Spinal cord (tissue), 10 donors: ENCODE results near the gene SNX13. TPM values are rescaled to one million over a fixed set of nuclear protein-coding genes. Genes with fewer than 3 reads are reported as not detected.

Source experiments
- DNase-seq, 6 donors: peaks; one replicate each; pipeline versions ENCODE4 v3.0.0 to v3.0.0-alpha.2; 2013 to 2015; ENCODE audit warnings: low spot score in 6 of 6, low read depth in 4 of 6
- H3K27ac ChIP-seq: one replicate; pipeline ENCODE4 v1.5.1; 2013; ENCODE audit warnings: low read depth, low read length, control low read depth
- H3K27me3 ChIP-seq: one replicate; pipeline ENCODE4 v1.6.1; 2013; ENCODE audit warnings: low read length; ENCODE audit not compliant: control insufficient read depth, insufficient read depth
- H3K36me3 ChIP-seq: one replicate; pipeline ENCODE4 v1.6.1; 2013; ENCODE audit warnings: low read length; ENCODE audit not compliant: control insufficient read depth, insufficient read depth
- H3K4me1 ChIP-seq: one replicate; pipeline ENCODE4 v1.6.1; 2013; ENCODE audit warnings: low read length; ENCODE audit not compliant: control insufficient read depth, insufficient read depth
- H3K4me3 ChIP-seq: one replicate; pipeline ENCODE4 v1.5.1; 2013; ENCODE audit warnings: low read depth, low read length, control low read depth
- H3K9me3 ChIP-seq: one replicate; pipeline ENCODE4 v1.6.1; 2013; ENCODE audit warnings: low read length; ENCODE audit not compliant: control insufficient read depth, insufficient read depth
- WGBS: methylation state at CpG from one replicate; pipeline ENCODE4 v1.1.5; 2013; ENCODE audit warnings: missing lambda C conversion rate; ENCODE audit not compliant: insufficient coverage; 5-methylcytosine and 5-hydroxymethylcytosine counted together
- polyA plus RNA-seq, 2 donors: library from polyadenylated mRNA; unstranded; fragments of 120-200 nt; gene quantifications; one replicate each; pipeline ENCODE4 v1.2.1, GENCODE V29; 2013; ENCODE audit not compliant: insufficient read length in 2 of 2
- total RNA-seq, 2 donors: library from RNA; depleted of rRNA in 1 of 2; stranded (reverse); fragments of 120-200 nt in 1 of 2; fragments of >200 nt in 1 of 2; gene quantifications; one replicate each; pipeline versions ENCODE4 v1.2.3 to v1.2.4, GENCODE V29; 2013 to 2014
- donor health status: healthy.

Gene SNX13
- total and polyA plus RNA-seq, 4 donors, result 27.9 to 97.6 (median 56.7) TPM

- H3K27me3 ChIP-seq, result no peaks in the 10 kb centered on the region
- H3K9me3 ChIP-seq, result peaks cover 4% of the 10 kb centered on the region
- no peaks in the 10 kb centered on the region for H3K4me1 ChIP-seq
- H3K36me3 ChIP-seq, result peaks cover 9% of the 10 kb centered on the region
- no CpG with 5 or more reads among the region's 2 CpGs for WGBS
- peak in 1 of 6 donors; percentile 16 for DNase-seq
- no peak overlapping the region for H3K27ac ChIP-seq
- H3K4me3 ChIP-seq, result no peak overlapping the region
Measured at GRCh38 chr7:17870406-17870805, 69.9 kb downstream of the SNX13 start.

DNA sequence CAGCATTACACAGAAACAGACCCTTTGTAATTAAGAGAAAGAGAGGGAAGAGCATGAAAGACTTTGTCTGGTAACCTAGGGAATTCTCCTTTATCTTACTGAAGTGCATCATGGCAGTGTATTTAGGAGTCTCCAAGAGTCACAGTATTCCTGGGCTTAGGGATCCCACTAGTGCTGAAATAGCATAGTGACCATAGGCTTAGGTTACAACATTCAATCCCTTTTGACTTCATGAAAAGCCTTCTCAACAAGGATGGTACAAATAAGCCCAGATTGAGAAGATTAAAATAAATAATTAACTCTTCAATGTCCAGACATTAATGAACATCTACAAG, 76.5 kb downstream of the SNX13 start:
- H3K27me3 ChIP-seq, result no peaks in the 10 kb centered on the region
- H3K27ac ChIP-seq, result no peak overlapping the region
- H3K4me3 ChIP-seq, result no peak overlapping the region
- H3K4me1 ChIP-seq, result no peaks in the 10 kb centered on the region
- H3K36me3 ChIP-seq, result peaks cover 17% of the 10 kb centered on the region
- H3K9me3 ChIP-seq, result peaks cover 6% of the 10 kb centered on the region
- DNase-seq, result no peak

DNA sequence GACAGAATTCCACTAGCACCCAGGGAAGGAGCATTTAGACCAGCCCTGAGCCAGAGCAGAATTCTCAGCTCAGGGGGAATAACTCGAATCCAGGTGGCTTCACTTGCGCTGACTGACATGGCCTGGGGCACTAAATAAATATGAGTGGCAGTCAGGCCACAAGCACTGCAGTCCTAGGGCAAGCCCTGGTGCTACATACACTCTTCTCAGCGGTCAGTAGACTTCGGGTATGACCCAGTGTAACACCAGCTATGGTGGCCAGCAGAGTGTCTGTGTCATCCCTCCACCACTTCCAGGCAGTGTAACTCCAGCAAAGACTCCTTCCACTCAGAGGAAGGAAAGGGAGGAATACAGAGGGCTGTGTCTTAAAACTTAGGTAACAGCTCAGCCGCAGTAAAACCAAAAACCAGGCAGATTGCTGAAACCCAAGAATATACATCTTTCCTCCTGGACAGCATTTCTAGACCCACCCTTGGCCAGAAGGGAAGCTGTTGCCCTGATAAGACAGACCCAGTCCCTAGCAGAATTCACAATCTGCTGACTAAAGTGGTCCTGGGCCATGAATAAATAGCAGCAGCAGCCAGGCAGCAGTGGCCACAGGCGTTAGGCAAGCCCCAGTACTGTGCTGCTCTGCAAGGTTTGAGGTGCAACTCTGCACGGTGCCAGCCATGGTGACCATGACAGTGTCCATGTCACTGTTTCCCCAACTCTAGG, 77.0 kb downstream of the SNX13 start:
- 85% methylated on average over 4 of the region's 7 CpGs for WGBS

DNA sequence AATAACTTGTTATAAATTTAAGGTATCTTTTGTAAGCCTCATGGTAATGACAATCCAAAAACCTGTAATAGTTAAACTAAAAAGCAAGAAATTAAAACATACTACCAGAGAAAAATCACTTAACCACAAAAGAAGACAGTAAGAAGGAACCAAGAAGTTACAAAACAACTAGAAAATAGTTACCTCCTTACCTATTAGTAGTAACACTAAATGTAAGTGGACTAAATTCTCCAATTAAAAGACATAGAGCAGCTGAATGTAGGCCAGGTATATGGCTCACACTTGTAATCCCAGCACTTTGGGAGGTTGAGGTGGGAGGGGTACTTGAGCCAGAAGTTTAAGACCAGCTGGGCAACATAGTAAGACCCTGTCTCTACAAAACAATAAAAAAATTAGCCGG, 84.0 kb downstream of the SNX13 start:
- Histone ChIP-seq H3K4me1 (no peaks in the 10 kb centered on the region), H3K27me3 (no peaks in the 10 kb centered on the region), H3K9me3 (peaks cover 9% of the 10 kb centered on the region), H3K36me3 (peaks cover 11% of the 10 kb centered on the region), H3K27ac (no peak overlapping the region), H3K4me3 (no peak overlapping the region)
- DNase-seq, result no peak
- no CpG with 5 or more reads among the region's 1 CpG for WGBS

More for the DNA sequence above, 77.0 kb downstream of the SNX13 start:
- Histone ChIP-seq H3K27me3 (no peaks in the 10 kb centered on the region), H3K9me3 (peaks cover 6% of the 10 kb centered on the region), H3K4me3 (no peak overlapping the region), H3K27ac (no peak overlapping the region), H3K4me1 (no peaks in the 10 kb centered on the region), H3K36me3 (peaks cover 17% of the 10 kb centered on the region)
- no peak for DNase-seq

DNA sequence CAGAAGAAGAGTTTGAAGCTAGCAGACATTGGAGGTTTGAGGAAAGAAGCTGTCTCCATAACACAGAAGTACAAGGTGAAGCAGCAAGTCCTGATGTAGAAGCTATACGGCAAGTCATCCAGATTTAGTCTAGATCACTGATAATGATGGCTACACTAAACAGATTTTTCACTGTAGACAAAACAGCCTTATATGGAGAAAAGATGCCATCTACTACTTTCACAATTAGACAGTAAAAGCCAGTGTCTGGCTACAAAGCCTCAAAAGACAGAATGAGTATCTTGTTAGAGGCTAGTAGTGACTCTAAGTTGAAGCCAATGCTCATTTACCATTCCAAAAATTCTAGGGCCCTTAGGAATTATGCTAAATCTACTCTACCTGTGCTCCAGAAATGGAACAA, 85.1 kb downstream of the SNX13 start:
- Histone ChIP-seq H3K27ac (no peak overlapping the region), H3K4me3 (no peak overlapping the region), H3K4me1 (no peaks in the 10 kb centered on the region), H3K36me3 (peaks cover 6% of the 10 kb centered on the region), H3K27me3 (no peaks in the 10 kb centered on the region), H3K9me3 (peaks cover 9% of the 10 kb centered on the region)
- DNase-seq, result no peak
- no CpG with 5 or more reads among the region's 1 CpG for WGBS

DNA sequence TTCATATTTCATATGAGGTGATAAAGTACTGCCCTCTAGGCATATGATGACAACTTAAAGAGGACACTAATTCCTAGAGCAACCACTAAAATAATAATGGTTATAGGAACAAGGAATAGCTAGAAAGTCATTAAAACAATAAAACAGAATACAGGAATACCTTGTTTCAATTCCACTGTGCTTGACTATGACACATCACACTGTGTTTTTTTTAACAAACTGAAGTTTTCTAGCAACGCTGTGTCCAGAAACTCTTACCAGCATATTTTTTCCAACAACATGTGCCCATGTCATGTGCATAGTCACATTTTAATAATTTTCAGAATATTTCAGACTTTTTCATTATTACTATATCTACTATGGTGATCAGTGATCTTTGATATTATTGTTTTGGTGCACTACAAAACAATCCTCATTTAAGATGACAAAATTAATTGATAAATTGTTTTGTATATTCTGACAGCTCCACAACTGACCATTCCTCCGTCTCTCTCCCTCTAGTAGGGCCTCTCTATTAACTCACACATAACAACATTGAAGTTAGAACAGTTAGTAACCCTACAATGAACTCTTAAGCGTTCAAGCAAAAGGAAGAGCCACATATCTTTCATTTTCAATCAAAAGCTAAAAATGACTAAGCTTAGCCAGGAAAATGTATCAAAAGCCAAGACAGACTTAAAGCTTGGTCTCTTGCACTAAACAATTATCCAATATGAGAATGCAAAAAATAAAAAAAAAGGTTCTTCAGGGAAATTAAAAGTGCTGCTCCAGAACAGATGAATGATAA, 85.8 kb downstream of the SNX13 start:
- peaks cover 6% of the 10 kb centered on the region for H3K36me3 ChIP-seq
- peaks cover 9% of the 10 kb centered on the region for H3K9me3 ChIP-seq
- H3K27ac ChIP-seq, result no peak overlapping the region
- H3K27me3 ChIP-seq, result no peaks in the 10 kb centered on the region
- WGBS, result 100% methylated on average over 2 of the region's 3 CpGs
- H3K4me1 ChIP-seq, result no peaks in the 10 kb centered on the region
- H3K4me3 ChIP-seq, result no peak overlapping the region
- DNase-seq, result no peak

DNA sequence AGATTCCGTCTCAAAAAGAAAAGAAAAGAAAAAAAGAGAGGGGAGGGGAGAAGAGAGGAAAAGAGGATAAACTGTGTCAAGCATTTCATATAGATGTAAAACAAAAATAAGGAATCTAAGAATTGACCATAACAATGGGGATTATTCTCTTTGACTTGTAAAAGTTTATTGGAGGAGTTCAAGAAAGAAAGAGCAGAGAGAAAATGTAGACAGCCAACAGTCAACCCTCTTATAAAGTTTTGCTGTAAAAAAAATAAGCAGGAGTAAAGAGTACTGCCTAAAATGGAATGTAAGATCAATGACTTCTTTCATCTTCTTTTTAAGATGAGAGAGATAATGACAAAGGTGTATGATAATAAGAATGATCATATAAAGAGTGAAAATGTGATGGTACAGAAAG, 87.9 kb downstream of the SNX13 start:
- DNase-seq, result no peak
- peaks cover 4% of the 10 kb centered on the region for H3K4me1 ChIP-seq
- H3K27me3 ChIP-seq, result no peaks in the 10 kb centered on the region
- H3K36me3 ChIP-seq, result peaks cover 12% of the 10 kb centered on the region
- H3K9me3 ChIP-seq, result peaks cover 8% of the 10 kb centered on the region
- whole genome bisulfite sequencing, result no CpG with 5 or more reads among the region's 1 CpG
- no peak overlapping the region for H3K27ac ChIP-seq
- no peak overlapping the region for H3K4me3 ChIP-seq

GRCh38 chr7:17849504-17849903, 90.8 kb downstream of the SNX13 start:
- no peaks in the 10 kb centered on the region for H3K27me3 ChIP-seq
- no peaks in the 10 kb centered on the region for H3K9me3 ChIP-seq
- no peak for DNase-seq
- H3K36me3 ChIP-seq, result peaks cover 12% of the 10 kb centered on the region
- H3K27ac ChIP-seq, result no peak overlapping the region
- peaks cover 4% of the 10 kb centered on the region for H3K4me1 ChIP-seq
- no peak overlapping the region for H3K4me3 ChIP-seq
- WGBS, result 100% methylated on average over 3 of the region's 3 CpGs

GRCh38 chr7:17848516-17848915, 91.8 kb downstream of the SNX13 start:
- no peaks in the 10 kb centered on the region for H3K9me3 ChIP-seq
- no peaks in the 10 kb centered on the region for H3K27me3 ChIP-seq
- peaks cover 4% of the 10 kb centered on the region for H3K4me1 ChIP-seq
- no peak for DNase-seq
- H3K36me3 ChIP-seq, result peaks cover 12% of the 10 kb centered on the region
- H3K4me3 ChIP-seq, result no peak overlapping the region
- WGBS, result 95% methylated on average over 9 of the region's 10 CpGs
- H3K27ac ChIP-seq, result no peak overlapping the region

DNA sequence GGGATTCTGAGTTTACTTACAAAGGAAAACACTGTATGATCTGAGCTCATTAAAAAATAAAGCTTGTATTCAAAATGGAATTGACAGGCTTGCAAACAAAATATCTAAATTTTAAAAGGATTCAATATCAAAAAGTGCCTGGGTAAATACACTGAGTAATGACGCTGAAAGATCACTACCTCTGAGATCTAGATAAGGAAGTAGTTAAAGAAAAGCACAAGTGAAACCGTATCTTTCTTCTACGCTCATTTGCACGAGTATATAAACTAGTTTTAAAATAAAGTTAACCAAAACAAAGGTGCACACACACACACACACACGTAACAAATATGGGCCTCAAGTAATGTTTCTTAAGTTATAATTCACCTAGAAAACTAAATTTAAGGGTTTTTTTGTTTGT, 93.4 kb downstream of the SNX13 start:
- Histone ChIP-seq H3K27me3 (no peaks in the 10 kb centered on the region), H3K4me3 (no peak overlapping the region), H3K36me3 (peaks cover 7% of the 10 kb centered on the region), H3K27ac (no peak overlapping the region), H3K9me3 (peaks cover 1% of the 10 kb centered on the region), H3K4me1 (peaks cover 4% of the 10 kb centered on the region)
- WGBS, result no CpG with 5 or more reads among the region's 5 CpGs
- no peak for DNase-seq
